Right ventricle myocardium superior (tissue), 1 donor: ENCODE data around the gene CCNC. TPM values are rescaled to one million over a fixed set of nuclear protein-coding genes. Genes with fewer than 3 reads are reported as not detected.

Source experiments
- ATAC-seq: fragments of 200-7000 bp; cut with Tn5 transposase; one replicate; pipeline ENCODE4 v1.9.1; 2020; ENCODE audit warnings: mild to moderate bottlenecking; ENCODE audit not compliant: poor library complexity
- DNase-seq: peaks from one replicate; pipeline ENCODE4 v3.0.0-alpha.2; 2020
- intact Hi-C: fragments of 100-400 bp; cut with DNase I; formaldehyde crosslinking; loops from one replicate; pipeline ENCODE4 v1.11.2; 2022
- long read RNA-seq: library from polyadenylated mRNA; unstranded; transcript quantifications from one replicate; pipeline ENCODE4 v2.0.0, GENCODE V29; 2021
- total RNA-seq: library from RNA; stranded (reverse); fragmentation: NEBNext Ultra II Directional; extraction: Animal tissue kit (Norgen Biotek cat#: 25700); gene quantifications from one replicate; pipeline ENCODE4 v1.2.1, GENCODE V29; 2021
- donor health status: DM: no; HTN: yes; CAD: no; lungs with severe emphysema.

Gene CCNC
- total RNA-seq = 19.3 TPM
- long read RNA-seq, transcript CCNC-210 (12 exons, 2,473 nt) = major isoform, 27 of 43 reads
- long read RNA-seq, transcript CCNC-207 (12 exons, 1,426 nt) = minor isoform, 10 of 43 reads
- long read RNA-seq, partial matches to known transcripts = 2 of 43 reads
- long read RNA-seq, other reads (novel, unspliced or antisense) = 3 of 43 reads

GRCh38 chr6:99568103-99568933 is at the start of gene CCNC:
Gene CCNC, minus strand, starts transcription at chr6:99568660. Its CDS starts 133 bp downstream, at chr6:99568527.
- intact Hi-C loops = no loop called here
- DNase-seq (peak; percentile 95), ATAC-seq (peak; percentile 99)

GRCh38 chr6:99617131-99617530 is 48.7 kb upstream of the CCNC start:
- DNase-seq = no peak
- no peak for ATAC-seq
- intact Hi-C loops = no loop called here

GRCh38 chr6:99614430-99615186 is 46.1 kb upstream of the CCNC start:
- DNase-seq (no peak), ATAC-seq (no peak)
- intact Hi-C loops = no loop called here

GRCh38 chr6:99613705-99614429 is 45.4 kb upstream of the CCNC start:
- intact Hi-C loops = no loop called here
- ATAC-seq (peak; percentile 73), DNase-seq (no peak)

GRCh38 chr6:99613409-99613704 is 44.9 kb upstream of the CCNC start:
- ATAC-seq = peak; percentile 86
- intact Hi-C loops = no loop called here
- DNase-seq = peak; percentile 59

- no peak for DNase-seq
- ATAC-seq = no peak
- intact Hi-C loops = no loop called here
These were observed 44.3 kb upstream of the CCNC start for GRCh38 chr6:99612551-99613408.

- intact Hi-C loops = no loop called here
- DNase-seq = no peak
- ATAC-seq = no peak
These were observed 42.7 kb upstream of the CCNC start for GRCh38 chr6:99611148-99611547.

GRCh38 chr6:99609905-99610489 is 41.5 kb upstream of the CCNC start:
- no peak for DNase-seq
- no peak for ATAC-seq
- intact Hi-C loops = no loop called here

- intact Hi-C loops = no loop called here
- ATAC-seq = no peak
- no peak for DNase-seq
These were observed 40.5 kb upstream of the CCNC start for GRCh38 chr6:99608886-99609482.

GRCh38 chr6:99608059-99608885 is 39.8 kb upstream of the CCNC start:
- no peak for ATAC-seq
- DNase-seq = no peak
- intact Hi-C loops = no loop called here

- intact Hi-C loops = no loop called here
- ATAC-seq (no peak), DNase-seq (peak; percentile 23)
These were observed 39.1 kb upstream of the CCNC start for GRCh38 chr6:99607416-99608036.

- intact Hi-C loops = no loop called here
- DNase-seq = no peak
- ATAC-seq = no peak
These were observed 38.4 kb upstream of the CCNC start, which contains the start of gene PRDM13 for GRCh38 chr6:99606656-99607415. Gene PRDM13, plus strand, starts transcription at chr6:99606833. Its CDS starts 202 bp downstream, at chr6:99607035.

- DNase-seq (no peak), ATAC-seq (no peak)
- intact Hi-C loops = no loop called here
These were observed 37.6 kb upstream of the CCNC start for GRCh38 chr6:99605911-99606655.

GRCh38 chr6:99605074-99605734 is 36.7 kb upstream of the CCNC start:
- no peak for ATAC-seq
- no peak for DNase-seq
- intact Hi-C loops = no loop called here
